H1 (cell line): ENCODE data around the gene CWC15. TPM values are rescaled to one million over a fixed set of nuclear protein-coding genes. Genes with fewer than 3 reads are reported as not detected.

Experiments used
- RNF2 ChIP-seq: fragments of 200-900, 300-1000 bp; sonication (generic); IDR thresholded peaks from 2 replicates; pipeline ENCODE4 v1.7.1; 2016; ENCODE audit warnings: borderline replicate concordance, low read depth, mild to moderate bottlenecking, antibody characterized with exemption, low read length; ENCODE audit not compliant: poor library complexity, severe bottlenecking; ENCODE audit errors: missing control alignments
- polyA plus RNA-seq, 7 experiments: library from polyadenylated mRNA; depleted of rRNA in 3 of 7; stranded (reverse) in 5 of 7; unstranded in 2 of 7; fragments of >200 nt in 5 of 7; fragments of 200-250 nt in 2 of 7; gene quantifications; 1 replicate in 5 of 7; 2 replicates in 1 of 7; 4 replicates in 1 of 7; pipeline versions ENCODE4 v1.2.1 to v1.2.3, GENCODE V29; 2011 to 2013; ENCODE audit warnings: missing spikeins in 2 of 7, mixed read lengths in 2 of 7
- total RNA-seq: library from RNA; stranded (reverse); fragmentation: NEBNext Ultra II Directional; extraction: Animal tissue kit (Norgen Biotek cat#: 25700); gene quantifications from 2 replicates; pipeline ENCODE4 v1.2.1, GENCODE V29; 2021

CWC15 gene
- total and polyA plus RNA-seq, 2 of the 8 experiments (the other 6 are each of a cell fraction or from before 2014, with no cell fraction given) = 15.7 to 59.4 TPM

DNA sequence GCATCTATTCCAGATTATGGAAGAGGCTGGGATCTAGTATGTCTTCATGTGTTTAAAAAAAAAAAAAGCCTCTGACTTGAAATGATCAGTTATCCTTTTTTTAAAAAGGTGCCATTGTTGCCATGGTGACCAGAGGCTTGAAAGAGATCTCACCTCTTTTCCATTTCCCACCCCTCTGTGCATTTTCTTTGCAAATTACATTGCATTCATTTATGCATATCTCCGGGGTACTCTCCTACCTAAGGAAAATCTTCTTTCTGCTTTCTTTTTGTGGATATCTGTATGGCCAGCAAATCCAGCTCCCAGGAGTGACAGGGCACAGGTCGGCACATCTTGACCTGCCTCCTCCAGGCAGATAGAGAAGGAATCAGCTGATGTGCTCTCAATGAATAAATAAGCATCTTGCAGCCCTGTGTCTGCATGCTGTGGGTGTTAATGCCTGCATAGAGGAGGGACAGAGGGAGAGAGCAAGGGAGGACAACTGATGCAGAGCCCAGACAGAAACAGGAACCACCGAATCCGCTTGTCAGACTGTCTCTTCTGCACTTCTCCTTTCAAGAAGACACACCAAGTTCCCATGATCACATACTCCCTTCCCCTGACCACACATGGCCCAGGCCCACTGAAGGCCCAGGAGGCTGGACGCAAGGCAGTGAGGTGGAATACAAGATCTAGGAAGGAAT, 50.9 kb downstream of the CWC15 start (continued):
- TF ChIP-seq RNF2 = no peak
